ENCODE measurements around the gene VASH2.
"Not testable (repeated sequence)": the region's sequence is repeated elsewhere in the genome, so short reads cannot be mapped to it uniquely, and the experiment has no call there.

The VASH2 gene

GRCh38 chr1:212950243-212951125 lies at the start of gene VASH2:
TSS of gene VASH2 (plus strand) at chr1:212950541. CDS start at chr1:212951543, 1,002 bp downstream.
- DNase-seq, result peak; percentile 61

- no peak for DNase-seq
Measured at GRCh38 chr1:212901290-212901689, 49.1 kb upstream of the VASH2 start.

- no peak for DNase-seq
Measured at GRCh38 chr1:212902054-212902453, 48.3 kb upstream of the VASH2 start.

- no peak for DNase-seq
Measured at GRCh38 chr1:212903664-212904063, 46.7 kb upstream of the VASH2 start.

GRCh38 chr1:212908071-212908470 lies 42.3 kb upstream of the VASH2 start:
- DNase-seq, result not testable (repeated sequence)

- DNase-seq, result no peak
Measured at GRCh38 chr1:212908971-212909370, 41.4 kb upstream of the VASH2 start.

- DNase-seq, result no peak
Measured at GRCh38 chr1:212909652-212910063, 40.7 kb upstream of the VASH2 start.

GRCh38 chr1:212910213-212910612 lies 40.1 kb upstream of the VASH2 start:
- not testable (repeated sequence) for DNase-seq

GRCh38 chr1:212913638-212914037 lies 36.7 kb upstream of the VASH2 start:
- DNase-seq, result not testable (repeated sequence)

GRCh38 chr1:212914110-212914509 lies 36.2 kb upstream of the VASH2 start:
- DNase-seq, result not testable (repeated sequence)

GRCh38 chr1:212914789-212915188 lies 35.6 kb upstream of the VASH2 start:
- no peak for DNase-seq

- no peak for DNase-seq
Measured at GRCh38 chr1:212915245-212916091, 34.9 kb upstream of the VASH2 start.

GRCh38 chr1:212916481-212917133 lies 33.7 kb upstream of the VASH2 start:
- DNase-seq, result no peak

- no peak for DNase-seq
Measured at GRCh38 chr1:212917134-212917485, 33.2 kb upstream of the VASH2 start.

GRCh38 chr1:212917858-212918257 lies 32.5 kb upstream of the VASH2 start:
- no peak for DNase-seq

GRCh38 chr1:212918824-212919223 lies 31.5 kb upstream of the VASH2 start:
- DNase-seq, result no peak

GRCh38 chr1:212920246-212920645 lies 30.1 kb upstream of the VASH2 start:
- no peak for DNase-seq

- DNase-seq, result no peak
Measured at GRCh38 chr1:212920896-212921295, 29.4 kb upstream of the VASH2 start.

GRCh38 chr1:212922016-212922415 lies 28.3 kb upstream of the VASH2 start:
- DNase-seq, result no peak

GRCh38 chr1:212926372-212926771 lies 24.0 kb upstream of the VASH2 start:
- no peak for DNase-seq

- DNase-seq, result no peak
Measured at GRCh38 chr1:212928323-212929291, 21.7 kb upstream of the VASH2 start.
